ENCODE data around the gene TM9SF2.

Gene TM9SF2

DNA sequence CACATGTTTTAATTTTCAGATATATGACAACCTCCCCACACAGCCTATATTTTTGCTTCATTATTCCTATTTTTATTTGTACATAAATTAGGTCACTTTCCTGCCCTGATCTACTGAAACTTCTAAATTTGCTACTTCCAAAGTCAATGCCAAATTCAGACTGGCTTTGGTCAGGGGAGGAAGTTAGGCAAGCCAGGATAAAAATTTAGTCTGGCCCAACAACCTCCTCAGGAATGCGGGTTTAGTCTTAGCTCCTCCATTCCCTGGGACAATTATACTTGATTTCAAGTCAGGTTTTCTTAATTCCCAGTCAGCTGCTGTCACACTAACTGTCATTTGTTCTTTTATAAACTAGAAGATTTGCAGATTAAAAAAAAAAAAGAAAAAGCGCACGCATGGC is 84.3 kb downstream of the TM9SF2 start:
- H3K79me2 ChIP-seq (ENCODE audit: insufficient read depth, low read length), result no peaks in the 10 kb centered on the region
- H4K20me1 ChIP-seq (ENCODE audit: low read depth, low read length), result no peaks in the 10 kb centered on the region
- H3K27ac ChIP-seq (ENCODE audit: low read depth, low read length), result no peak overlapping the region
- H3F3A ChIP-seq (ENCODE audit: insufficient read depth), result no peaks in the 10 kb centered on the region
- TF ChIP-seq, protein P1, sequence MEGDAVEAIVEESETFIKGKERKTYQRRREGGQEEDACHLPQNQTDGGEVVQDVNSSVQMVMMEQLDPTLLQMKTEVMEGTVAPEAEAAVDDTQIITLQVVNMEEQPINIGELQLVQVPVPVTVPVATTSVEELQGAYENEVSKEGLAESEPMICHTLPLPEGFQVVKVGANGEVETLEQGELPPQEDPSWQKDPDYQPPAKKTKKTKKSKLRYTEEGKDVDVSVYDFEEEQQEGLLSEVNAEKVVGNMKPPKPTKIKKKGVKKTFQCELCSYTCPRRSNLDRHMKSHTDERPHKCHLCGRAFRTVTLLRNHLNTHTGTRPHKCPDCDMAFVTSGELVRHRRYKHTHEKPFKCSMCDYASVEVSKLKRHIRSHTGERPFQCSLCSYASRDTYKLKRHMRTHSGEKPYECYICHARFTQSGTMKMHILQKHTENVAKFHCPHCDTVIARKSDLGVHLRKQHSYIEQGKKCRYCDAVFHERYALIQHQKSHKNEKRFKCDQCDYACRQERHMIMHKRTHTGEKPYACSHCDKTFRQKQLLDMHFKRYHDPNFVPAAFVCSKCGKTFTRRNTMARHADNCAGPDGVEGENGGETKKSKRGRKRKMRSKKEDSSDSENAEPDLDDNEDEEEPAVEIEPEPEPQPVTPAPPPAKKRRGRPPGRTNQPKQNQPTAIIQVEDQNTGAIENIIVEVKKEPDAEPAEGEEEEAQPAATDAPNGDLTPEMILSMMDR (IDR thresholded peaks at IDR 0.05; ENCODE audit: insufficient read depth, low read length, poor library complexity, severe bottlenecking), result no peak
- no peak for TF ChIP-seq EZH2phosphoT487 (conservative IDR thresholded peaks at IDR 0.05; ENCODE audit: low read length)
- no peak overlapping the region for H3K9ac ChIP-seq (ENCODE audit: low read length)
- H3K4me3 ChIP-seq (ENCODE audit: insufficient read depth, low read length, poor library complexity, severe bottlenecking), result no peak overlapping the region
- H3K9me2 ChIP-seq (replicated peaks; ENCODE audit: insufficient read depth, low read length), result no peaks in the 10 kb centered on the region
- H3K36me3 ChIP-seq (ENCODE audit: low read length), result no peaks in the 10 kb centered on the region
- H3K27me3 ChIP-seq (ENCODE audit: low read length), result 0 out of 2 replicates have a peak, but pooled peaks cover 2% of the 10 kb centered on the region
- H3K9me3 ChIP-seq (ENCODE audit: insufficient read depth, low read length), result no peaks in the 10 kb centered on the region
- no peak overlapping the region for H2AFZ ChIP-seq (ENCODE audit: low read depth, low read length, severe bottlenecking)
- H3K4me2 ChIP-seq (ENCODE audit: low read depth, low read length, poor library complexity, severe bottlenecking), result no peak overlapping the region

DNA sequence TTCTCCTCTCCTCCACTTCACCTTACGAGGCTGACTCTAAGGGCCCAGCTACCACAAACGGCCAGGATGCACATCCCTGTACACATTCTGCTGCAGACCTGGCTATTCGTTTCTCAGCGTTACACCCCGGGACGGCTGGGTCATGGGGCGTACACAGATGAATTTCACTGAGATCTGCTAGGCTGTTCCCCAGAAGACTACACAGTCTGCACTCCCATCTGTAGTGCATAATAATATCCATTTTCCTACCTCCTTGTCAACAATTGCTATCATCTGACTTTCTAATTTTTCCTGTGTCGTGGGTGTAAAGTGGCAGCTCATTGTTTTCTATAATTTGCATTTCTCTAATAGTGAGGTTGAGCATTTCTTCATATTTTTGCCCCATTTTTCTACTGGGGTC is 85.7 kb downstream of the TM9SF2 start:
- no peak overlapping the region for H2AFZ ChIP-seq (ENCODE audit: low read depth, low read length, severe bottlenecking)
- H3F3A ChIP-seq (ENCODE audit: insufficient read depth), result no peaks in the 10 kb centered on the region
- H3K9me2 ChIP-seq (replicated peaks; ENCODE audit: insufficient read depth, low read length), result no peaks in the 10 kb centered on the region
- no peaks in the 10 kb centered on the region for H4K20me1 ChIP-seq (ENCODE audit: low read depth, low read length)
- TF ChIP-seq EZH2phosphoT487 (conservative IDR thresholded peaks at IDR 0.05; ENCODE audit: low read length), result no peak
- TF ChIP-seq, protein P1 (IDR thresholded peaks at IDR 0.05; ENCODE audit: insufficient read depth, low read length, poor library complexity, severe bottlenecking), result no peak
- H3K9me3 ChIP-seq (ENCODE audit: insufficient read depth, low read length), result no peaks in the 10 kb centered on the region
- H3K27me3 ChIP-seq (ENCODE audit: low read length), result 0 out of 2 replicates have a peak, but pooled peaks cover 2% of the 10 kb centered on the region
- H3K79me2 ChIP-seq (ENCODE audit: insufficient read depth, low read length), result no peaks in the 10 kb centered on the region
- H3K36me3 ChIP-seq (ENCODE audit: low read length), result no peaks in the 10 kb centered on the region
- no peak overlapping the region for H3K27ac ChIP-seq (ENCODE audit: low read depth, low read length)
- no peak overlapping the region for H3K4me2 ChIP-seq (ENCODE audit: low read depth, low read length, poor library complexity, severe bottlenecking)
- no peak overlapping the region for H3K9ac ChIP-seq (ENCODE audit: low read length)
- H3K4me3 ChIP-seq (ENCODE audit: insufficient read depth, low read length, poor library complexity, severe bottlenecking), result no peak overlapping the region

DNA sequence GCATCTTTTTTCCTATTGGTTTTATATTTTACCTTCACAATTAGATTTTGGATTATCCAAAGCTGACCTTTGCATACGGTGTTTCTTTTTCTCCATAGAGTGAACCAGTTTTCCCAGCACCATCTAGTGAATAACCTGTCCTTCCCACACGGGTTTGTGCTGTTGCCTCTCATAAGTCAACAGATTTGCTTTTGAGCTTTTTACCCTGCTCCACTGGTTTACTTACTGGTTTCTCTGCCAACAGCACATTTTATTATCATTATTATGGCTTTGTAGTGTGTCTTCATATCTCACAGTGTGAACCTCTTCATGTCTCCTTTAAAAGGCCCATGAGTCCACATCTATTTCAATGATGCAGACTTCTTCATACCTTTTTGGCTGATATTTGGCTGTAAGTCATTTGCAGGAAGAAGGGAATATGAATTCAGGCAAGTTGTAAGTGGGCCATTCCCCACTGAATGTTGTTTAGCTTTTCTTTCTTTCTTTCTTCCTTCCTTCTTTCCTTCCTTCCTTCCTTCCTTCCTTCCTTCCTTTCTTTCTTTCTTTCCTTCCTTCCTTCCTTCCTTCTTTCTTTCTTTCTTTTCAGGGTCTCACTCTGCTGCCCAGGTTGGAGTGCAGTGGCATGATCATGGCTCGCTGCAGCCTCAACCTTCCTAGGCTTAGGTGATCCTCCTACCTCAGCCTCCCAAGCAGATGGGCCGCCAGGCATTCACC is 86.8 kb downstream of the TM9SF2 start:
- no peaks in the 10 kb centered on the region for H3K9me3 ChIP-seq (ENCODE audit: insufficient read depth, low read length)
- H3K4me3 ChIP-seq (ENCODE audit: insufficient read depth, low read length, poor library complexity, severe bottlenecking), result no peak overlapping the region
- no peak for TF ChIP-seq EZH2phosphoT487 (conservative IDR thresholded peaks at IDR 0.05; ENCODE audit: low read length)
- TF ChIP-seq, protein P1 (IDR thresholded peaks at IDR 0.05; ENCODE audit: insufficient read depth, low read length, poor library complexity, severe bottlenecking), result no peak

More for the DNA sequence above, 86.8 kb downstream of the TM9SF2 start:
- Histone ChIP-seq H3K27me3 (ENCODE audit: low read length) (0 out of 2 replicates have a peak, but pooled peaks cover 2% of the 10 kb centered on the region), H3K79me2 (ENCODE audit: insufficient read depth, low read length) (no peaks in the 10 kb centered on the region), H3K9ac (ENCODE audit: low read length) (no peak overlapping the region), H3K36me3 (ENCODE audit: low read length) (no peaks in the 10 kb centered on the region), H3K4me2 (ENCODE audit: low read depth, low read length, poor library complexity, severe bottlenecking) (no peak overlapping the region), H3K9me2 (replicated peaks; ENCODE audit: insufficient read depth, low read length) (no peaks in the 10 kb centered on the region), H3F3A (ENCODE audit: insufficient read depth) (no peaks in the 10 kb centered on the region), H3K27ac (ENCODE audit: low read depth, low read length) (no peak overlapping the region), H4K20me1 (ENCODE audit: low read depth, low read length) (no peaks in the 10 kb centered on the region), H2AFZ (ENCODE audit: low read depth, low read length, severe bottlenecking) (no peak overlapping the region)
